Effector memory CD8-positive, alpha-beta T cell (primary cell): Measurements from ENCODE around the gene CUL4A.
A peak's percentile ranks its signal among the peaks of the same experiment; 100 is the strongest.

ENCODE experiments used
- ATAC-seq: fragments of 150-1000 bp; cut with Tn5 transposase; replicated peaks from 2 replicates; pipeline ENCODE4 v1.10.0; 2021; ENCODE audit warnings: mild to moderate bottlenecking, moderate library complexity
- DNase-seq, 3 experiments: peaks; one replicate each; pipeline ENCODE4 v3.0.0; 2021
- H3K27ac Mint-ChIP-seq, 2 donors: one replicate each; pipeline ENCODE4 v1.8.0; 2022; ENCODE audit warnings: mild to moderate bottlenecking in 2 of 2, mixed read lengths in 2 of 2, moderate library complexity in 2 of 2
- H3K27me3 Mint-ChIP-seq, 2 donors: one replicate each; pipeline ENCODE4 v1.8.0; 2022; ENCODE audit warnings: mixed read lengths in 2 of 2
- H3K36me3 Mint-ChIP-seq: one replicate; pipeline ENCODE4 v1.8.0; 2022; ENCODE audit warnings: mild to moderate bottlenecking, moderate library complexity, mixed read lengths; ENCODE audit not compliant: insufficient read depth
- H3K4me1 Mint-ChIP-seq, 2 donors: one replicate each; pipeline ENCODE4 v1.8.0; 2022; ENCODE audit warnings: low read depth in 2 of 2, mixed read lengths in 2 of 2
- H3K4me3 Mint-ChIP-seq, 2 donors: one replicate each; pipeline ENCODE4 v1.8.0; 2022; ENCODE audit warnings: mild to moderate bottlenecking in 2 of 2, mixed read lengths in 2 of 2, moderate library complexity in 2 of 2
- H3K9me3 Mint-ChIP-seq, 2 donors: one replicate each; pipeline ENCODE4 v1.8.0; 2022; ENCODE audit warnings: mixed read lengths in 2 of 2

Gene CUL4A

DNA sequence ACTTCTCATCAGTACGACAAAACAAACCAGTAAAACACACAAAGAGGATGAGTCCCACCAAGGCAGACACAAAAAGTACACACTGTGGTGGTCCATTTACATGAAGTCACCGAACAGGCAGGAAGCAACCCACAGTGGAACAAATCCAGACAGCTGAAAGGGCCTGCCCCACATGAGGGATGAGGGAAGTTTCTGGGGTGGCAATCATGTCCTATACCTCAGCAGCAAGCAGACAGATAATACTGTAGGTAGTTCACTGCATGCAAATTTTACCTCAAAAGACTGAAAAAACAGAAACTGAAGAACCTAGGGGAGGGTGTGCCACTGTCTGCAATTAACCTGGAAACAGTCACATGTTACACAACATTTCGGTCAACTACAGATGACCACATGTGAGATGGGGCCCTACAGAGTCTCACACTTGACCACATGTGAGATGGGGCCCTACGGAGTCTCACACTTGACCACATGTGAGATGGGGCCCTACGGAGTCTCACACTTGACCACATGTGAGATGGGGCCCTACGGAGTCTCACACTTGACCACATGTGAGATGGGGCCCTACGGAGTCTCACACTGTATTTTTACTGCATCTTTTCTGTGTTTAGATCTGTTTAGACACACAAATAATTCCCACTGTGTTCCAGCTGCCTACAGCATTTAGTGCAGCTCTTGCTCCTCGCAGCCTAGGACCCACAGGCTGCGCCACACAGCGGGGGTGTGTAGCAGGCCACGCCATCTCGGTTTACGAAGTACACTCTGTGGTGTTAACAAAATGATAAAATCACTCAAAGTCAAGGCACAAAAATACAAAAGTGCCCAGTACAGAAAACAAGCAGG is 23.1 kb upstream of the CUL4A start:
- Mint-ChIP-seq H3K4me1 (peaks cover 42 to 51% of the 10 kb centered on the region in 2 donors), H3K27me3 (no peaks in the 10 kb centered on the region), H3K27ac (peak overlapping the region; percentile 94 to 98), H3K36me3 (peaks cover 35% of the 10 kb centered on the region), H3K4me3 (peak overlapping the region; percentile 90 to 95), H3K9me3 (no peaks in the 10 kb centered on the region)
- DNase-seq (peak in 2 of 3 experiments; percentile 23 to 35), ATAC-seq (peak; percentile 70)

DNA sequence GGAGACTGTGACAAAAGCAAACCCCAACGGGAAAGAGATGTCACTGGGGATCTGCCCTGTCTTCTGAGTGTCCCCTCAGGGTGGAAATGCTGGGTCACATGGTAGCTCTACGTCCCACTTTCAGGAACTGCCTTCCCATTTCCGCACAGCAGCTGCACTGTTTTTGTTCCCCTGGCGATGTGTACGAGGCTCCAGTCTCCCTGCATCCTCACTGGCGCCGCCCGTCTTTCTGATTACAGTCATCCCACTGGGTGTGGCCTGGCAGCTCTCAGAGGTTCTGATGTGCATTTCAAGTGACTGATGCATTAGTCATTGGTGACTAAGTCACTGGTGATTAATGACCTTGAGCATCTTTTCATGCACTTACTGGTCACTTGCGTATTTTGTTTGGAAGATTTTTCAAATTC is 22.1 kb upstream of the CUL4A start:
- ATAC-seq = no peak
- Mint-ChIP-seq H3K9me3 (no peaks in the 10 kb centered on the region), H3K4me3 (peak overlapping the region; percentile 70), H3K36me3 (peaks cover 37% of the 10 kb centered on the region), H3K4me1 (peaks cover 39 to 49% of the 10 kb centered on the region in 2 donors), H3K27me3 (no peaks in the 10 kb centered on the region), H3K27ac (peak overlapping the region; percentile 94 to 98)
- DNase-seq = no peak

DNA sequence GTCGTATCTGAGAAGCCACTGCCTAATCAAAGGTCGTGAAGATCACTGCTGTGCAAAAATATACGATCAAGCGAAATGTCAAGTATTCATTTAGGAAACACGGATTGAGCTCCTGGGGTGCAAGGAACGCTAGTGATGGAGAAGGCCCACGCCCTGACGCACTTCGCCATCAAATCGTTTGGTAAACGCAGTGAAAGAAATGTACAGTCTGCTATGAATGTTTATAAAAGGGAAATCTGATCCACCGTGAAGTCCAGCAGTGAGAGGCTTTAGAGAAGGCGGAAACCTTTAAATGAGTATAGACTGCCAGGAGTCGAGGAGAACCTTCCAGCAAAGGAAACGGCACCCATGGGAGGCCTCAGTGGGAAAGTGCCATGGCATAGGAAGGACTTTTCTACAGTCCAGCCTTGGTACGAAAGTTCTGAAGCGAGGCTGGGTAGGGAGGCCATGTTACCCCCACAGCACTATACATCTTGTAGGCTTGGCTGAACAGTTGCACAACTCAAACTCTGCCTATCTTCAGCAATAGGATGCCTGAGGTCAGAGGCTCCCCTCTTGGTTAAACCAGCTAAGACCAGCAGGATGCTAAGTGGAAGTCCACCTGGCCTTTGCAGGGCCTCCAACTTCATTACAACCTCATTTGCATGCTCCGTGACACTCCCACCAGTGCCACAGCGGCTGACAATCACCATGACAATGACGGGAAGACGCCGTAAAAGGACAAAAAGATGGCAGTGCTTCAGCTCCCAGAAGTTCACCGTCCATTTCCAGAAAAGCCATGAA is 21.3 kb upstream of the CUL4A start:
- Mint-ChIP-seq H3K9me3 (no peaks in the 10 kb centered on the region), H3K27ac (peak overlapping the region; percentile 77 to 98), H3K36me3 (peaks cover 37% of the 10 kb centered on the region), H3K4me1 (peaks cover 39 to 46% of the 10 kb centered on the region in 2 donors), H3K27me3 (no peaks in the 10 kb centered on the region), H3K4me3 (peak overlapping the region in 1 of 2 donors; percentile 70)
- DNase-seq = no peak
- ATAC-seq = no peak

DNA sequence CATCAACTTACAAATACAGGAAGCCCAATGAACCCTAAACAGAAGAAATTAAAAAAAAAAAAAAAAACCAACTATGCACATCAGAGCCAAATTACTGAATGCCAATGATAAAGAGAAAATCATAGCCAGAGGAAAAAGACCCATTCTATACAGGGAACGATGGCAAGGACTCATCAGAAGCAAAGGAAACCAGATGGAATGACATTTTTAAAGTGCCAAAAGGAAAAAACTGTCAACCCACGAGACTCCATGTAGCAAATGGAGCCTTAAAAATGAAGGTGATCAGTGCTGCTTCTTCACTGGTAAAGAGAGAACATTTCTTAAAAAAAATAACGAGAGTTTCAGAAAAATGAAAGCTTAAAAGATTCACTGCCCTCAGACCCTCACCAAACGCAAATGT is 19.2 kb upstream of the CUL4A start:
- Mint-ChIP-seq H3K4me3 (no peak overlapping the region), H3K9me3 (no peaks in the 10 kb centered on the region), H3K27me3 (no peaks in the 10 kb centered on the region), H3K27ac (peak overlapping the region in 1 of 2 donors; percentile 72), H3K36me3 (peaks cover 39% of the 10 kb centered on the region), H3K4me1 (peaks cover 25 to 32% of the 10 kb centered on the region in 2 donors)
- DNase-seq (no peak), ATAC-seq (no peak)

DNA sequence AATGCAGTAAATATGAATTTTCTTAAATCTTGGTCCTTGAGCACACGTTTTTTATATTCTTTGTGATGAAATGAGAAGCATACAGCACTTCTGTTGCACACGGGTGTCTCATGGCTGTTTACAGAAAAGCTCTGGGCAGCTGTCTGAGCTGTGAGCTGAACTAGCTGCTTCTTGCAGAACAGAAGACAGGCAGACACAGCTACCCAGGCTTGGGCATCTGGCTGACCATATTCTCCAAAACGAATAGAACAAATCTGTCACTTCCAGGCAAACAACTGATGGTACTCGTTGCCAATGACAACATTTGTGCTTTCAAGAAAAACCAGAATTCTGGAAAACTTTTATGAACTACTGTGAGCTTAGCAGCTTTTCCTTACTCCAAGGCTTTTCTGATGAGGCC is 17.1 kb upstream of the CUL4A start:
- peaks cover 9 to 14% of the 10 kb centered on the region in 2 donors for H3K4me1 Mint-ChIP-seq
- H3K27me3 Mint-ChIP-seq = no peaks in the 10 kb centered on the region
- no peaks in the 10 kb centered on the region for H3K9me3 Mint-ChIP-seq
- ATAC-seq = no peak
- H3K27ac Mint-ChIP-seq = no peak overlapping the region
- no peak overlapping the region for H3K4me3 Mint-ChIP-seq
- H3K36me3 Mint-ChIP-seq = peaks cover 46% of the 10 kb centered on the region
- DNase-seq = no peak

DNA sequence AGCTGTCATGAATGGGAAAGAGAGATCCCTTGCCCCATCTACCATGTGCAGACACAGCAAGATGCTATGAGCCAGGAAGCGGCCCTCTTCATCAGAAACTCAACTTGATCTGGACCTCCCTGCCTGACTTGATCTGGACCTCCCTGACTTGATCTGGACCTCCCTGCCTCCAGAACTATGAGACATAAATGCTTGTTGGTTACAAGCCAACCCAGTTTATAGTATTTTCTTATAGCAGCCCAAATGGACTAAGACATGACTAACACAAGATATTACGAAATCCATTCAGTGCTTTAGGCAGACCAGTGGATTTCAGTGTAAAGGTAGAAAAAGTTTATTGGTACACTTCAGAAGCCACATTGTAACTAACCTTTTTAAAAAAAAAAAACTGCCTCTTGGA is 16.5 kb upstream of the CUL4A start:
- no peaks in the 10 kb centered on the region for H3K27me3 Mint-ChIP-seq
- ATAC-seq (no peak), DNase-seq (no peak)
- H3K4me3 Mint-ChIP-seq = no peak overlapping the region
- peaks cover 4 to 11% of the 10 kb centered on the region in 2 donors for H3K4me1 Mint-ChIP-seq
- no peak overlapping the region for H3K27ac Mint-ChIP-seq
- no peaks in the 10 kb centered on the region for H3K9me3 Mint-ChIP-seq
- H3K36me3 Mint-ChIP-seq = peaks cover 52% of the 10 kb centered on the region

DNA sequence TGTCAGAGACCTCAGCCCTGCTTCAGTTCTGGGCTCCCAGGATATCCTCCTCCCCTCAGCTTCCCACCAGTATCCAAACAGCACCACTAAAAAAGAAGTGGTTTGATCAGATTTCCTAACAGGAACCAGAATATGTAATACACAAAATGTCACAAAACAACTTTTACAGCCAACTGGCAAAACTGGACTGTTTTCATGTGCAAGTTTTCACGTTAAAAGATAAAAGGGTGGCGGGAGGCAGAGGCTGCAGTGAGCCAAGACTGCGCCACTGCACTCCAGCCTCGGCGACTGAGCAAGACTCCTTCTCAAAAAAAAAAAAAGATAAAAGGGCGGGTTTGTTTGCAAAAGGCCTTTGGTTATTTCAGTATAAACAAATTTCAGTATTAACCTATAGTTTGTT is 14.1 kb upstream of the CUL4A start:
- ATAC-seq (no peak), DNase-seq (no peak)
- Mint-ChIP-seq H3K9me3 (no peaks in the 10 kb centered on the region), H3K4me1 (peaks cover 0 to 1% of the 10 kb centered on the region in 2 donors), H3K36me3 (peaks cover 65% of the 10 kb centered on the region), H3K4me3 (no peak overlapping the region), H3K27me3 (no peaks in the 10 kb centered on the region), H3K27ac (no peak overlapping the region)

DNA sequence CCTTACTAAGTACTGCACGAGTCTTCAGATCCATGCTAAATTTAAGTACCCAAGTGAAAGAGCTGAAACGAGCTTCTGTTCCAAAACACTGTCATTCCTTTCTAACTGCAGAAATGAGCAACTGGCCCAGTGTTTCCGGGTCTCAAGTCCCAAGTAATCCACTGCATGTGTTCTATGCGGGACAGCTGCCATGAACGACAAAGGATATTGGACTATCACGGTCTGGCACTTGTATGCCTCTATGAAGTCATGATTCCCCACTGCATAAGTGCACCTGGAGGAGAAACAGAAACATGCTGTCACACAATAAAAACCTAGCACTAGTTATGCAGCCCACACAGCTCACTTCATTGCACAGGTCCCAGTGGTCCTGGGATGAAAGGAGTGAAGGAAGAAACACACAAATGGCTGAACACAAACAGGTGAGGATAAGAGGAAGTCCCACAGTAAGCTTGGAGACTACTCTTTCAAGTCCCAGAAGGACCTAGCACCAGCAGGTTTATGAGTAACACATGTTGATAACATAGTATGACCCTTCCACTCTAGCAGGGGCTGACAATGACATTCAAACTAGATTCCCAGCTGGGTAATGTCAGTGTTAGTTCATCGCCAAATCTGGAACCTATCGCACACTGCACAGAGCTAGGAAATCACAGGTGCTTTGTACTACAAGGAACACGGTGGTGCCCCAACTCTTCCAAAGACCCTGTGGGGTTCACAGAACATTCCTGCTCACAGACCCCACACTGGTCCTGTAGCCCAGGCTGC is 12.3 kb upstream of the CUL4A start:
- H3K36me3 Mint-ChIP-seq = peaks cover 67% of the 10 kb centered on the region
- no peak overlapping the region for H3K27ac Mint-ChIP-seq
- no peaks in the 10 kb centered on the region for H3K27me3 Mint-ChIP-seq
- no peaks in the 10 kb centered on the region for H3K9me3 Mint-ChIP-seq
- ATAC-seq (no peak), DNase-seq (no peak)
- H3K4me3 Mint-ChIP-seq = no peak overlapping the region
- peaks cover 7 to 8% of the 10 kb centered on the region in 2 donors for H3K4me1 Mint-ChIP-seq

DNA sequence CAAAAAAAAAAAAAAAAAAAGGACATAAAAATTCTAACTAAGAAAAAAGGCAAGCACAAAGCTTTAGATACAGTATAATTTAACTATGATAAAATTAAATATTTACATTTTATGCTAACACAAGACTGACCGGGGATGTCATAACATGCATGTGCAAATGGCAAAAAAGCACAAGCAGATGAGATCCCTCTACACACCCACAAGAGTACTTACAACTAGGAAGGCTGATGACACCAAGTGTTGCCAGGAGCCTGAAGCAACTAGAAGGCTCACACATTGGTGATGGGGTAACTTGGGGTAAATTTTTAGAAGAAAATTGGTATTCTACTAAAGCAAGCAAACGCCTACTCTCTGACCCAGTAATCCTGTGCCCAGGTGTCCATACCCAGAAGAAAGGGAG is 7.6 kb upstream of the CUL4A start:
- H3K27ac Mint-ChIP-seq = peak overlapping the region in 1 of 2 donors; percentile 21
- ATAC-seq = no peak

DNA sequence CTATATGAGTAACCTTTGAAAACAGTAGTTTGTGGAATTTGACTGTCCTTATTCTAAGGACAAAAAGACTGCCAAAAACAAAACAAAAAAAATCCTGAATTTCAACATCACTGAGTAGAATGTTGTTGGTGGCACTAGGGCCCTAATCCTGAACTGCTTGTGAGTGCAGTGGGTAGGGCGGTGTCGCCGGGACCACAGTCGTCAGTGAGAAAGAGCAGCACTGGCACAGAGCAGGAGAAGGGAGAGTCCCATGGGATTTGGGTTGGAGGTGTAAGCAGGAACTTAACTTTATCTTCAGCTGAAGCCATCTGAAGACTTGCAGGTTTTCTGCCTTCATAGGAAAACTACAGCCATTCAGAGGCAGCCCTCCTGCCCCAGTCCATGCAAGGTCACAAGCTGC is 6.5 kb upstream of the CUL4A start:
- Mint-ChIP-seq H3K36me3 (peaks cover 38% of the 10 kb centered on the region), H3K4me3 (no peak overlapping the region), H3K27me3 (no peaks in the 10 kb centered on the region), H3K4me1 (peaks cover 49 to 54% of the 10 kb centered on the region in 2 donors), H3K9me3 (no peaks in the 10 kb centered on the region), H3K27ac (peak overlapping the region; percentile 23 to 26)
- ATAC-seq = no peak
- no peak for DNase-seq

More for the DNA sequence above, 7.6 kb upstream of the CUL4A start:
- Mint-ChIP-seq H3K36me3 (peaks cover 42% of the 10 kb centered on the region), H3K9me3 (no peaks in the 10 kb centered on the region), H3K4me1 (peaks cover 42 to 43% of the 10 kb centered on the region in 2 donors), H3K4me3 (no peak overlapping the region), H3K27me3 (no peaks in the 10 kb centered on the region)
- no peak for DNase-seq

DNA sequence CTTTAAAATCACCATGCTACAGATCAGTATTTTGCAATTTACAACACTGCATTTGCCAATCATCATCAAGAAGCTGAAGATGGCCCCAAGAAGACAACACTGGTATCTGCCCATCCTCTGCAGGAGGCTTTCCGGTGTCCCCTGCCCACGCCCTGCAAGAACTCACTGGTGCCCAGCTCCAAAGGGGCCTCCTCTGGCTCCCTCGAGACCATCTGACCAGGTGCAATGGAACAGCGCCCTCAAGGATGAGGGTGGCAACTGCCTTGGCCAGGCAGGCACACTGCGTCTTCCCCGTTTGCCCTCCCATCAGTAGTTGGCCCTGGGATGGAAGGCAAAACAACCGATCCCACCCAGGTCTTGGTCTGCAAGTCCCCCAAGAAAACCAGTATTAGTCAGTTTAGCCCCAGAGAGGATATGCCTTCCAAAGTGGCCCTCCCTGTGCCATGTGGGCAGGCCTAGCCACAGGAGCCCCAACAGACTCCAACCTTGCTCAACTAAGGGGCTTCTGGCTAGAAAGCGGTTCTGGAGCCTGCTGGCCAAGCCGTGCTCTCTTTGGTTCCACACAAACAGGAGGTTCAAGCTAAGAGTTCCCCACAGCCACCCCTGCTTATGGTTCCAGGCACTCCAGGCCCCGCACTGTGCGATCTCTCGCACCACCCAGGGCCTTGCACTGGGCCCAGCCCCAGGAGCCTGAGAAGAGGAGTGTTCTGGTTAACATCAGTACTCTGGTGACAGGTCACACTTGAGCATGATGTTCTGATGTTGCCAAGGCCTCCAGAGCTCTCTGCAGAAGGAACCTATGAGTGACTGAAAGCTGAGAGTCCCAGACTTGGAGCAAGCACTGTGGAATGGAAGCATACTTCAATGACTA is 5.7 kb upstream of the CUL4A start:
- H3K4me3 Mint-ChIP-seq = no peak overlapping the region
- ATAC-seq = no peak
- no peaks in the 10 kb centered on the region for H3K27me3 Mint-ChIP-seq
- H3K4me1 Mint-ChIP-seq = peaks cover 49 to 56% of the 10 kb centered on the region in 2 donors
- DNase-seq = no peak
- no peak overlapping the region for H3K27ac Mint-ChIP-seq
- H3K9me3 Mint-ChIP-seq = no peaks in the 10 kb centered on the region
- H3K36me3 Mint-ChIP-seq = peaks cover 33% of the 10 kb centered on the region

DNA sequence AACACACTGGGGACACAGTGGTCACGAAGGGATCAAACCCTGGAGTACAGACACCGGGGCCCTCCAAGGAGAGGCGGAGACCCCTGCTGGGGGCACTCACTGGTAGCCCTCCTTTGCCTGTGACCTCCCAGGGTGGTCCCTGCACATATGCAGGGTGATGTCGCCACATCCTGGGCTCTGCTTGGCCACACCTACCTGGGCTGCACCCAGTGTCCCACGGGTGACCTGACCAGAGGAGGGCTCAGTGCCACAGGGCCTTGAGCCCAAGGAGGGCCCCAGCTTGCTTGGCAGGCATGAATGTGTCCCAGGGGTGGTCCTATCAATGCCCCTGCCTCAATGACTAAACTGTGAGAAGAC is 5.1 kb upstream of the CUL4A start:
- Mint-ChIP-seq H3K4me1 (peaks cover 49 to 56% of the 10 kb centered on the region in 2 donors), H3K4me3 (no peak overlapping the region), H3K27ac (no peak overlapping the region), H3K27me3 (no peaks in the 10 kb centered on the region), H3K9me3 (no peaks in the 10 kb centered on the region), H3K36me3 (peaks cover 26% of the 10 kb centered on the region)
- DNase-seq (no peak), ATAC-seq (no peak)
